Subcutaneous adipose tissue (tissue), 4 donors: Measurements from ENCODE around the gene RAP1GDS1. TPM values are rescaled to one million over a fixed set of nuclear protein-coding genes. Genes with fewer than 3 reads are reported as not detected.

Source experiments
- CTCF ChIP-seq: fragments of 450-650 bp; IDR thresholded peaks from one replicate; pipeline ENCODE4 v1.5.1; 2016; ENCODE audit warnings: low read depth, mild to moderate bottlenecking, control low read depth, antibody characterized with exemption, moderate library complexity
- total RNA-seq, 4 donors: library from RNA; depleted of rRNA; stranded (reverse); fragments of >200 nt; gene quantifications; one replicate each; pipeline ENCODE4 v1.1.0, GENCODE V29; 2016

The RAP1GDS1 gene
- total RNA-seq, 4 donors from 2014 or later: 32.2 to 62.4 (median 40.3) TPM

- no peak for TF ChIP-seq CTCF
Measured at GRCh38 chr4:98383431-98384106, 122.4 kb downstream of the RAP1GDS1 start.

GRCh38 chr4:98385831-98386230, 124.6 kb downstream of the RAP1GDS1 start:
- TF ChIP-seq CTCF: no peak

GRCh38 chr4:98387345-98388026, 126.3 kb downstream of the RAP1GDS1 start:
- TF ChIP-seq CTCF: no peak

- TF ChIP-seq CTCF: no peak
Measured at GRCh38 chr4:98394134-98394533, 132.9 kb downstream of the RAP1GDS1 start.

- no peak for TF ChIP-seq CTCF
Measured at GRCh38 chr4:98399915-98400314, 138.7 kb downstream of the RAP1GDS1 start.

GRCh38 chr4:98406819-98407218, 145.6 kb downstream of the RAP1GDS1 start:
- TF ChIP-seq CTCF: no peak

GRCh38 chr4:98411731-98412130, 150.5 kb downstream of the RAP1GDS1 start:
- TF ChIP-seq CTCF: no peak
